OCI-LY7 (cell line): Measurements from ENCODE around the gene FAM120B. TPM values are rescaled to one million over a fixed set of nuclear protein-coding genes. Genes with fewer than 3 reads are reported as not detected.
A peak's percentile ranks its signal among the peaks of the same experiment; 100 is the strongest.

Experiments
- BruUV-seq: library from RNA; stranded (reverse); fragments of 400-500 nt; replicated peaks from 2 replicates; lab custom pipeline; 2021; lab: Mats Ljungman, UMichigan
- CTCF ChIA-PET: fragments of 300-600 bp; sonication (Branson Sonifier 250); formaldehyde crosslinking; loops from one replicate; lab custom pipeline; 2022; ENCODE audit warnings: antibody characterized with exemption; ENCODE audit not compliant: unreplicated experiment; lab: Charles Lee
- POLR2A ChIA-PET: fragments of 300-600 bp; sonication (Branson Sonifier 250); formaldehyde crosslinking; loops from one replicate; lab custom pipeline; 2022; ENCODE audit warnings: antibody characterized with exemption; lab: Charles Lee
- DNase-seq: peaks from one replicate; pipeline ENCODE4 v3.0.0-alpha.2; 2015; ENCODE audit warnings: low spot score
- H2AFZ ChIP-seq: fragments of 200-600 bp; sonication (generic), shearing (Covaris generic); 2 replicates; pipeline ENCODE4 v1.6.1; 2014; ENCODE audit warnings: mild to moderate bottlenecking, antibody characterized with exemption, low read length, moderate library complexity
- H3K27ac ChIP-seq: fragments of 200-600 bp; sonication (generic); 2 replicates; pipeline ENCODE4 v1.5.1; 2014; ENCODE audit warnings: mixed run types, low read depth, mild to moderate bottlenecking, moderate library complexity, low read length, inconsistent platforms; ENCODE audit not compliant: poor library complexity, severe bottlenecking
- H3K36me3 ChIP-seq: fragments of 200-600 bp; sonication (generic); 2 replicates; pipeline ENCODE4 v1.6.1; 2014; ENCODE audit warnings: mild to moderate bottlenecking, antibody characterized with exemption, low read length, moderate library complexity, mixed read lengths; ENCODE audit not compliant: insufficient read depth
- H3K4me1 ChIP-seq: fragments of 200-600 bp; sonication (generic); 2 replicates; pipeline ENCODE4 v1.5.1; 2014; ENCODE audit warnings: mild to moderate bottlenecking, low read length; ENCODE audit not compliant: insufficient read depth, poor library complexity, severe bottlenecking
- H3K4me2 ChIP-seq: fragments of 200-600 bp; sonication (generic); 2 replicates; pipeline ENCODE4 v1.6.1; 2014; ENCODE audit warnings: mild to moderate bottlenecking, low read length
- H3K4me3 ChIP-seq: fragments of 200-600 bp; sonication (generic); 2 replicates; pipeline ENCODE4 v1.5.1; 2014; ENCODE audit warnings: mild to moderate bottlenecking, low read depth, low read length; ENCODE audit not compliant: poor library complexity, severe bottlenecking
- H3K79me2 ChIP-seq: fragments of 200-600 bp; sonication (generic); 2 replicates; pipeline ENCODE4 v1.6.1; 2016; ENCODE audit warnings: low read depth, mild to moderate bottlenecking, low read length, moderate library complexity, mixed read lengths; ENCODE audit not compliant: insufficient read depth
- H3K9me2 ChIP-seq: fragments of 200-600 bp; sonication (generic); 2 replicates; pipeline ENCODE4 v1.6.1; 2016; ENCODE audit warnings: mild to moderate bottlenecking, low read length, mixed read lengths; ENCODE audit not compliant: insufficient read depth
- H3K9me3 ChIP-seq: fragments of 200-600 bp; sonication (generic); 2 replicates; pipeline ENCODE4 v1.6.1; 2014; ENCODE audit warnings: mild to moderate bottlenecking, mixed run types, low read length, mixed read lengths
- H4K20me1 ChIP-seq: fragments of 200-600 bp; sonication (generic); 2 replicates; pipeline ENCODE4 v1.6.1; 2014; ENCODE audit warnings: mild to moderate bottlenecking, antibody characterized with exemption, low read length, moderate library complexity, mixed read lengths; ENCODE audit not compliant: insufficient read depth
- EZH2phosphoT487 ChIP-seq: fragments of 200-600 bp; sonication (generic); IDR thresholded peaks from 2 replicates; pipeline ENCODE4 v1.6.1; 2018; ENCODE audit warnings: low read depth, borderline replicate concordance, mild to moderate bottlenecking, mixed run types, antibody characterized with exemption, low read length, moderate library complexity, mixed read lengths
- intact Hi-C: fragments of 100-400 bp; cut with micrococcal nuclease; formaldehyde crosslinking; loops from one replicate; pipeline ENCODE4 v1.10.0; 2022; ENCODE audit not compliant: unreplicated experiment
- total RNA-seq, 2 experiments: library from RNA; depleted of rRNA in 1 of 2; stranded (reverse); fragments of >200 nt in 1 of 2; shearing (Covaris generic) in 1 of 2; gene quantifications; 2 replicates each; pipeline ENCODE4 v1.2.3, GENCODE V29; 2014 to 2022
- TF ChIP-seq, protein P1 (sequence below): fragments of 200-600 bp; sonication (generic); conservative IDR thresholded peaks from 2 replicates; pipeline ENCODE4 v1.5.1; 2014; ENCODE audit warnings: mild to moderate bottlenecking, antibody characterized with exemption, low read length, moderate library complexity, mixed read lengths

The FAM120B gene
- total RNA-seq, 2 experiments from 2014 or later: 12.8 to 32.9 TPM

DNA sequence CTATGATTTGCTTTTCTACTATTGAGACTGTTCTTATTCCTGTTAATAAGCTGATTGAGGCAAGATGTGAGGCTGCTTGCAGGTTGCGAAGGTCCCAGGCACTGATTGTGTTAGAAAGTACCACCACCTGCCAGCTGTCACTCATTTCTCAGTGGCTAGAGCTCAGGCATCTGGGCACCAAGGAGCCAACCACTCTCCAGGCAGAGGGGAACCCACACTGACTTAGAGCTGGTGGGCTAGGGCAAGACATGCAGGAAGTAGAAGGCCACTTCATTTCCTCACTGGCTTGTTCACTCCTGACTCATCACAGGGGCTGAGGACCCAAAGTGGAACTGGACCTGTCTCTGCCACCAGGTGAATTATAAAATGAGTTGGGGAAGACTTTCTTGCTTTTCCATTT is 7.9 kb upstream of the FAM120B start:
- POLR2A ChIA-PET: interaction anchor here (0.7 kb wide), 1 partner anchor 545 kb away, joined by 3 read pairs; no protein-coding TSS in a partner anchor
- no TSS peak for BruUV-seq
- Histone ChIP-seq H3K79me2 (no peaks in the 10 kb centered on the region), H2AFZ (no peak overlapping the region), H3K9me2 (no peaks in the 10 kb centered on the region), H3K4me1 (peaks cover 7% of the 10 kb centered on the region), H3K4me2 (no peak overlapping the region), H3K4me3 (no peak overlapping the region), H4K20me1 (no peaks in the 10 kb centered on the region), H3K27ac (no peak overlapping the region), H3K9me3 (peaks cover 10% of the 10 kb centered on the region; the same call in 1 of the 2 replicates), H3K36me3 (no peaks in the 10 kb centered on the region)
- no peak for TF ChIP-seq EZH2phosphoT487
- TF ChIP-seq, protein P1, sequence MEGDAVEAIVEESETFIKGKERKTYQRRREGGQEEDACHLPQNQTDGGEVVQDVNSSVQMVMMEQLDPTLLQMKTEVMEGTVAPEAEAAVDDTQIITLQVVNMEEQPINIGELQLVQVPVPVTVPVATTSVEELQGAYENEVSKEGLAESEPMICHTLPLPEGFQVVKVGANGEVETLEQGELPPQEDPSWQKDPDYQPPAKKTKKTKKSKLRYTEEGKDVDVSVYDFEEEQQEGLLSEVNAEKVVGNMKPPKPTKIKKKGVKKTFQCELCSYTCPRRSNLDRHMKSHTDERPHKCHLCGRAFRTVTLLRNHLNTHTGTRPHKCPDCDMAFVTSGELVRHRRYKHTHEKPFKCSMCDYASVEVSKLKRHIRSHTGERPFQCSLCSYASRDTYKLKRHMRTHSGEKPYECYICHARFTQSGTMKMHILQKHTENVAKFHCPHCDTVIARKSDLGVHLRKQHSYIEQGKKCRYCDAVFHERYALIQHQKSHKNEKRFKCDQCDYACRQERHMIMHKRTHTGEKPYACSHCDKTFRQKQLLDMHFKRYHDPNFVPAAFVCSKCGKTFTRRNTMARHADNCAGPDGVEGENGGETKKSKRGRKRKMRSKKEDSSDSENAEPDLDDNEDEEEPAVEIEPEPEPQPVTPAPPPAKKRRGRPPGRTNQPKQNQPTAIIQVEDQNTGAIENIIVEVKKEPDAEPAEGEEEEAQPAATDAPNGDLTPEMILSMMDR: no peak
- intact Hi-C loops: loop anchor here (10.0 kb wide), 1 partner anchor 504 kb away; no protein-coding TSS in a partner anchor
- no peak for DNase-seq
- CTCF ChIA-PET: no interaction called here

DNA sequence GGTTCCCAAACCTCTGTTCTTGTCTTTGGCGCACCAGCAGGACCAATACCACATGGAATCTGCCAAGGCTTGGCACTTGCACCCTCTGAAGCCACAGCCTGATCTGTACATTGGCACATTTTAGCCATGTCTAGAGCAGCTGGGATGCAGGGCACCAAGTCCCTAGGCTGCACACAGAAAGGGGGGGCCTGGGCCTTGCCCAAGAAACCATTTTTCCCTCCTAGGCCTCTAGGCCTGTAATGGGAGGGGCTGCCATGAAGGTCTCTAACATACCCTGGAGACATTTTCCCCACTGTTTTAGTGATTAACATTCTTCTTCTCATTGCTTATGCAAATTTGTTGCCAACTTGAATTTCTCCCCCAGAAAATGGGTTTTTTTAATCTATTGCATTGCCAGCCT is 5.4 kb upstream of the FAM120B start:
- no peaks in the 10 kb centered on the region for H3K36me3 ChIP-seq
- intact Hi-C loops: loop anchor here (10.0 kb wide), 1 partner anchor 254 kb away; the partner anchor contains the start of genes PSMB1 and TBP
- ChIA-PET POLR2A (no interaction called here), CTCF (no interaction called here)
- H3K9me3 ChIP-seq: peaks cover 10% of the 10 kb centered on the region; the same call in 1 of the 2 replicates
- no peak overlapping the region for H3K4me2 ChIP-seq
- H3K4me1 ChIP-seq: peaks cover 12% of the 10 kb centered on the region
- no peak overlapping the region for H3K27ac ChIP-seq
- DNase-seq: no peak
- BruUV-seq: no TSS peak
- H3K9me2 ChIP-seq: no peaks in the 10 kb centered on the region
- no peak overlapping the region for H2AFZ ChIP-seq
- no peak for TF ChIP-seq EZH2phosphoT487
- TF ChIP-seq, protein P1: no peak
- no peaks in the 10 kb centered on the region for H3K79me2 ChIP-seq
- H4K20me1 ChIP-seq: no peaks in the 10 kb centered on the region
- no peak overlapping the region for H3K4me3 ChIP-seq

DNA sequence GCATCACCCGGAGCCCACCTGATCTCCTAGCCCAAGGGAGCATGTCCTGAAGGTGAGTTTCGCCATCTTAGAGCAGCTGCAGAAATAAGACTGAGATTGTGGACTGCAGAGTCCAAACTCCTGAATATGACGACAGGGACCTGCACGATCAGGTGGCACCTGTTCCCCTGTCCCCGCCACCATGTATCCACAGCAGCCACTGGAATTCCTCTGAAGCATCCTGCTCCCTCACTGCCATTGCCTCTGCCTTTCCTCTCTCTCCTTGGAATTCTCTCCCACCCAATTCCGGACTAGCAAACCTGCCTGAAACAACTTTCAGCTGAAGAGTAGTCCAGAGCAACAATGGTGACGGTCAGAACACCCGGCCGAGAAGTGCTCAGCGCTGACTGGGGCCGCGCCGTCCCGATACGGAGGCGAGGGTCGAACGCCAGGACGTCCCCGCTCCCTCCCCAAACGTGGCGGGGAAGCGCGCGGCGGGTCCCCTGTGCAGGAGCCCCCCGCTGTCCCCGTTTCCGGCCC is 694 bp upstream of the FAM120B start:
- Histone ChIP-seq H3K4me3 (peak overlapping the region; percentile 93), H3K4me2 (peak overlapping the region; percentile 99), H3K9me2 (no peaks in the 10 kb centered on the region), H3K9me3 (peaks cover 5% of the 10 kb centered on the region; the same call in 1 of the 2 replicates), H4K20me1 (peaks cover 14% of the 10 kb centered on the region; the same call in 1 of the 2 replicates), H3K27ac (no peak overlapping the region), H3K4me1 (peaks cover 30% of the 10 kb centered on the region), H2AFZ (peak overlapping the region; percentile 90), H3K36me3 (peaks cover 9% of the 10 kb centered on the region; the same call in 1 of the 2 replicates), H3K79me2 (peaks cover 39% of the 10 kb centered on the region)
- ChIA-PET POLR2A (no interaction called here), CTCF (no interaction called here)
- BruUV-seq: no TSS peak
- TF ChIP-seq, protein P1: no peak
- TF ChIP-seq EZH2phosphoT487: no peak
- intact Hi-C loops: loop anchor here (10.0 kb wide), 1 partner anchor 249 kb away; the partner anchor contains the start of genes PSMB1 and TBP
- no peak for DNase-seq
